K562 (cell line): ENCODE measurements around the gene MCEMP1. TPM values are rescaled to one million over a fixed set of nuclear protein-coding genes. Genes with fewer than 3 reads are reported as not detected.

Experiments
- ATAC-seq: fragments of 200-7000 bp; cut with Tn5 transposase; 3 replicates; pipeline ENCODE4 v1.9.1; 2020; ENCODE audit warnings: moderate library complexity
- BruUV-seq: library from RNA; stranded (reverse); fragments of 400-500 nt; replicated peaks from 2 replicates; lab custom pipeline; 2021; lab: Mats Ljungman, UMichigan
- CTCF ChIA-PET: fragments of 300-600 bp; formaldehyde crosslinking; extraction: SDS; loops from one replicate; lab custom pipeline; 2021; ENCODE audit warnings: low intra/inter-chr PET ratio; lab: Yijun Ruan, JAX
- POLR2A ChIA-PET: fragments of 300-600, 350-650 bp; sonication (Branson Sonifier 250); formaldehyde crosslinking; extraction: SDS; loops from one replicate; lab custom pipeline; 2021; ENCODE audit warnings: antibody characterized with exemption, inconsistent platforms; lab: Yijun Ruan, JAX
- DNase-seq, 4 experiments: peaks; one replicate each; pipeline versions ENCODE4 v3.0.0 to v3.0.0-alpha.2; 2011 to 2018; ENCODE audit warnings: low spot score in 3 of 4, mixed read lengths in 3 of 4; ENCODE audit errors: extremely low read depth in 1 of 4
- FAIRE-seq: peaks from 2 replicates; lab custom pipeline; 2011; peaks lifted over from hg19 to GRCh38; lab: Jason Lieb, UNC
- H2AFZ ChIP-seq: 2 replicates; pipeline ENCODE4 v1.6.0; 2011; ENCODE audit warnings: low read depth, low read length, control low read depth, inconsistent platforms
- H3K27ac ChIP-seq: fragments of 200-600 bp; 3 replicates; pipeline ENCODE4 v1.8.0; 2011; ENCODE audit warnings: low read depth, mild to moderate bottlenecking, control low read depth, inconsistent platforms, low read length, moderate library complexity, mixed read lengths; ENCODE audit errors: extremely low read depth
- H3K27me3 ChIP-seq, 2 experiments: fragments of 300-600 bp in 1 of 2; 2 replicates in 1 of 2; 3 replicates in 1 of 2; pipeline versions ENCODE4 v1.6.0 to v1.8.0; 2011; ENCODE audit warnings: inconsistent platforms in 2 of 2, low read length in 2 of 2, mild to moderate bottlenecking in 1 of 2, mixed read lengths in 1 of 2, moderate library complexity in 1 of 2; ENCODE audit not compliant: control insufficient read depth in 2 of 2, insufficient read depth in 2 of 2
- H3K36me3 ChIP-seq: fragments of 300-600 bp; 3 replicates; pipeline ENCODE4 v1.8.0; 2011; ENCODE audit warnings: mild to moderate bottlenecking, low read length, inconsistent platforms; ENCODE audit not compliant: control insufficient read depth, insufficient read depth
- H3K4me1 ChIP-seq, 2 experiments: fragments of 200-600 bp in 1 of 2; replicated peaks in 1 of 2; 2 replicates in 1 of 2; 3 replicates in 1 of 2; pipeline versions ENCODE4 v1.5.1 to v1.8.0; 2011; ENCODE audit warnings: inconsistent platforms in 2 of 2, low read length in 2 of 2, mild to moderate bottlenecking in 1 of 2, mixed read lengths in 1 of 2, moderate library complexity in 1 of 2; ENCODE audit not compliant: control insufficient read depth in 2 of 2, insufficient read depth in 2 of 2
- H3K4me2 ChIP-seq: 2 replicates; pipeline ENCODE4 v1.6.1; 2011; ENCODE audit warnings: low read length, control low read depth, inconsistent platforms, mixed read lengths; ENCODE audit not compliant: insufficient read depth
- H3K4me3 ChIP-seq: fragments of 200-600 bp; sonication (generic), shearing (Covaris generic); 2 replicates; pipeline ENCODE4 v1.5.1; 2016; ENCODE audit warnings: control low read depth, inconsistent platforms
- H3K79me2 ChIP-seq: fragments of 200-600 bp; 3 replicates; pipeline ENCODE4 v1.8.0; 2011; ENCODE audit warnings: low read length, inconsistent platforms; ENCODE audit not compliant: control insufficient read depth, insufficient read depth
- H3K9ac ChIP-seq, 2 experiments: 2 replicates each; pipeline versions ENCODE4 v1.6.0 to v1.6.1; 2011; ENCODE audit warnings: low read depth in 2 of 2, low read length in 2 of 2, control low read depth in 1 of 2, inconsistent platforms in 1 of 2, mild to moderate bottlenecking in 1 of 2, mixed read lengths in 1 of 2; ENCODE audit not compliant: insufficient read depth in 1 of 2
- H3K9me1 ChIP-seq: one replicate; pipeline ENCODE4 v1.6.0; 2011; ENCODE audit warnings: inconsistent platforms, mild to moderate bottlenecking, low read length, moderate library complexity; ENCODE audit not compliant: control insufficient read depth, insufficient read depth
- H3K9me3 ChIP-seq: replicated peaks from 2 replicates; pipeline ENCODE4 v1.5.1; 2011; ENCODE audit warnings: low read depth, low read length, inconsistent platforms; ENCODE audit not compliant: control insufficient read depth, insufficient read depth
- H4K20me1 ChIP-seq: replicated peaks from 2 replicates; pipeline ENCODE4 v1.6.1; 2011; ENCODE audit warnings: low read length, inconsistent platforms, mixed read lengths; ENCODE audit not compliant: control insufficient read depth, insufficient read depth
- CAMTA2 ChIP-seq: fragments of 250-450 bp; sonication (Bioruptor Pico); conservative IDR thresholded peaks from 2 replicates; pipeline ENCODE4 v1.5.1; 2022
- HMG20A ChIP-seq: fragments of 450-650 bp; formaldehyde crosslinking; conservative IDR thresholded peaks from 2 replicates; pipeline ENCODE4 v1.4.0; 2020; ENCODE audit warnings: mild to moderate bottlenecking, mixed read lengths
- MYC ChIP-seq, 2 experiments: fragments of 250-450 bp in 1 of 2; sonication (Bioruptor Pico) in 1 of 2; IDR thresholded peaks; 2 replicates each; pipeline versions ENCODE4 v1.5.1 to v1.6.1; 2012 to 2021; ENCODE audit warnings: low read depth in 2 of 2, borderline replicate concordance in 1 of 2, improper control_type of control experiment in 1 of 2, low read length in 1 of 2, mild to moderate bottlenecking in 1 of 2, moderate library complexity in 1 of 2
- NFIC ChIP-seq: fragments of 450-650 bp; IDR thresholded peaks from 2 replicates; pipeline ENCODE4 v1.6.1; 2017; ENCODE audit warnings: mild to moderate bottlenecking, inconsistent platforms
- NONO ChIP-seq, 2 experiments: fragments of 200-400 bp in 1 of 2; fragments of 450-650 bp in 1 of 2; formaldehyde crosslinking in 1 of 2; IDR thresholded peaks; 2 replicates each; pipeline ENCODE4 v1.6.1; 2017; ENCODE audit warnings: low read depth in 2 of 2, mild to moderate bottlenecking in 2 of 2, moderate library complexity in 2 of 2, low read length in 1 of 2
- SREBF2 ChIP-seq: sonication (generic); formaldehyde crosslinking; IDR thresholded peaks from 2 replicates; pipeline ENCODE4 v1.4.0; 2020; ENCODE audit warnings: mild to moderate bottlenecking, missing genetic modification reagents
- STAG1 ChIP-seq: sonication (generic); formaldehyde crosslinking; IDR thresholded peaks from 2 replicates; pipeline ENCODE4 v1.5.0; 2020; ENCODE audit warnings: missing genetic modification reagents, borderline replicate concordance
- TCFL5 ChIP-seq: fragments of 250-450 bp; sonication (Bioruptor Pico); conservative IDR thresholded peaks from 2 replicates; pipeline ENCODE4 v1.6.1; 2021; ENCODE audit warnings: mild to moderate bottlenecking, moderate library complexity, matching md5 sums
- ZNF143 ChIP-seq: sonication (generic); formaldehyde crosslinking; IDR thresholded peaks from 2 replicates; pipeline ENCODE4 v1.9.0; 2022; ENCODE audit warnings: mild to moderate bottlenecking, missing genetic modification reagents
- WGBS: fragments of 100-300 bp; shearing (Covaris generic); methylation state at CpG from one replicate; pipeline ENCODE4 v1.1.6; 2016; ENCODE audit warnings: low coverage, mixed read lengths; ENCODE audit not compliant: insufficient coverage; ENCODE audit errors: missing lambda C conversion rate; 5-methylcytosine and 5-hydroxymethylcytosine counted together
- in situ Hi-C: fragments of 300-500 bp; cut with MboI; formaldehyde crosslinking; loops from 4 replicates; pipeline ENCODE4 v1.15.0; 2018; ENCODE audit warnings: inconsistent platforms, mixed read lengths
- intact Hi-C: fragments of 100-400 bp; cut with micrococcal nuclease; formaldehyde crosslinking; loops from 2 replicates; pipeline ENCODE4 v1.14.2; 2022
- polyA plus RNA-seq, 8 experiments: library from polyadenylated mRNA; depleted of rRNA in 4 of 8; stranded (reverse) in 5 of 8; unstranded in 3 of 8; fragments of >200 nt; fragmentation: Nextera tagmentation in 2 of 8; fragmentation: Illumina TruSeq in 1 of 8; extraction: Ambion mirVana in 2 of 8; extraction: Trizol in 1 of 8; gene quantifications; 2 replicates each; pipeline versions ENCODE4 v1.2.1 to v1.2.3, GENCODE V29; 2011 to 2014; ENCODE audit warnings: inconsistent platforms in 1 of 8, missing spikeins in 1 of 8
- total RNA-seq, 7 experiments: library from RNA; depleted of rRNA in 6 of 7; stranded (reverse); fragments of >200 nt in 6 of 7; fragmentation: Illumina TruSeq in 2 of 7; extraction: Trizol in 2 of 7; gene quantifications; 2 replicates each; pipeline versions ENCODE4 v1.2.1 to v1.2.3, GENCODE V29; 2011 to 2021; ENCODE audit warnings: low replicate concordance in 1 of 7
- TF ChIP-seq, protein P1 (sequence below): fragments of 150-350 bp; conservative IDR thresholded peaks from 2 replicates; pipeline ENCODE4 v1.6.1; 2014; ENCODE audit warnings: low read length
- TF ChIP-seq, protein P2 (sequence below): fragments of 200-800 bp; sonication (Bioruptor generic); IDR thresholded peaks from 2 replicates; pipeline ENCODE4 v1.6.1; 2017; ENCODE audit warnings: missing genetic modification characterization, missing compliant biosample characterization
- TF ChIP-seq, protein P3 (sequence below): fragments of 450-650 bp; formaldehyde crosslinking; IDR thresholded peaks from 2 replicates; pipeline ENCODE4 v1.4.0; 2022; ENCODE audit warnings: mild to moderate bottlenecking, moderate library complexity

MCEMP1 gene
- total and polyA plus RNA-seq, 9 of the 15 experiments (the other 6 are each of a cell fraction or from before 2014, with no cell fraction given), result 0.11 to 1.8 (median 0.51) TPM

DNA sequence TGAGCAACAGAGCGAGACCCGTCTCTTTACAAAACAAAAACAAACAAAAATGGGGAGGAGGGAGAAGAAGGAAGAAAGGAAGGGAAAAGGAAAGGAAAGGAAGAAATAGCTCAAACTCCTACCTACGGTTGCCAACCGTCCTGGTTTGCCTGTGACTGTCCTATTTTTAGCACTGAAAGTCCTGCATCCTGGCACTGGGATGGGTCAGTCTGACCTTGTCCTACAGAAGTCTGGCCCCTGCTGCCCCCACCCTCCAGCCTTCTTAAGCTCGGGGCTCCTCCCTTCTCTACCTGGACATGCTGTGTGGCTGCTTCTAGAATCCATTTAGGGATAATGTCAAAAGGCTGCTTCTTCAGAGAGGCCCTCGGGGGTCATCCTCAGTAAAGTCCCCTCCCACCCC lies 41.2 kb upstream of the MCEMP1 start:
- Histone ChIP-seq H3K9me3 (peaks cover 6% of the 10 kb centered on the region; the same call in 1 of the 2 replicates), H3K79me2 (peaks cover 45% of the 10 kb centered on the region), H3K36me3 (peaks cover 37% of the 10 kb centered on the region; the same call in 2 of the 3 replicates), H3K4me3 (peak overlapping the region; percentile 79), H3K9me1 (no peaks in the 10 kb centered on the region), H3K27me3 (no peaks in the 10 kb centered on the region; a peak in 1 of 5 replicates), H3K27ac (no peak overlapping the region), H4K20me1 (peaks cover 14% of the 10 kb centered on the region), H3K4me1 (peaks cover 17 to 45% of the 10 kb centered on the region in 2 experiments; a peak in 4 of 5 replicates), H3K4me2 (peak overlapping the region; percentile 95), H2AFZ (peak overlapping the region; percentile 98; the same call in 1 of the 2 replicates), H3K9ac (peak overlapping the region; percentile 90 to 97; a peak in 2 of 4 replicates)
- intact Hi-C loops (no loop called here), in situ Hi-C loops (no loop called here)
- FAIRE-seq (peak; percentile 19), DNase-seq (no peak), ATAC-seq (no peak)
- BruUV-seq, result no TSS peak
- ChIA-PET POLR2A (interaction anchor here (0.6 to 1.6 kb wide), 5 partner anchors 9 to 309 kb away, joined by 3 to 8 read pairs (median 3); no protein-coding TSS in a partner anchor), CTCF (no interaction called here)
- WGBS, result 29% methylated on average over 6 of the region's 6 CpGs
- no peak for TF ChIP-seq HMG20A (CRISPR knock-in tag)
- TF ChIP-seq, protein P1, sequence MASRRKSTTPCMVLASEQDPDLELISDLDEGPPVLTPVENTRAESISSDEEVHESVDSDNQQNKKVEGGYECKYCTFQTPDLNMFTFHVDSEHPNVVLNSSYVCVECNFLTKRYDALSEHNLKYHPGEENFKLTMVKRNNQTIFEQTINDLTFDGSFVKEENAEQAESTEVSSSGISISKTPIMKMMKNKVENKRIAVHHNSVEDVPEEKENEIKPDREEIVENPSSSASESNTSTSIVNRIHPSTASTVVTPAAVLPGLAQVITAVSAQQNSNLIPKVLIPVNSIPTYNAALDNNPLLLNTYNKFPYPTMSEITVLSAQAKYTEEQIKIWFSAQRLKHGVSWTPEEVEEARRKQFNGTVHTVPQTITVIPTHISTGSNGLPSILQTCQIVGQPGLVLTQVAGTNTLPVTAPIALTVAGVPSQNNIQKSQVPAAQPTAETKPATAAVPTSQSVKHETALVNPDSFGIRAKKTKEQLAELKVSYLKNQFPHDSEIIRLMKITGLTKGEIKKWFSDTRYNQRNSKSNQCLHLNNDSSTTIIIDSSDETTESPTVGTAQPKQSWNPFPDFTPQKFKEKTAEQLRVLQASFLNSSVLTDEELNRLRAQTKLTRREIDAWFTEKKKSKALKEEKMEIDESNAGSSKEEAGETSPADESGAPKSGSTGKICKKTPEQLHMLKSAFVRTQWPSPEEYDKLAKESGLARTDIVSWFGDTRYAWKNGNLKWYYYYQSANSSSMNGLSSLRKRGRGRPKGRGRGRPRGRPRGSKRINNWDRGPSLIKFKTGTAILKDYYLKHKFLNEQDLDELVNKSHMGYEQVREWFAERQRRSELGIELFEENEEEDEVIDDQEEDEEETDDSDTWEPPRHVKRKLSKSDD, result no peak
- TF ChIP-seq MYC (IDR thresholded peaks at IDR 0.05; ENCODE audit: low read depth, low read length), result no peak
- no peak for TF ChIP-seq MYC (CRISPR knock-in tag; IDR thresholded peaks at IDR 0.05; ENCODE audit: borderline replicate concordance, low read depth)
- TF ChIP-seq SREBF2 (CRISPR knock-in tag), result no peak
- TF ChIP-seq, protein P2, sequence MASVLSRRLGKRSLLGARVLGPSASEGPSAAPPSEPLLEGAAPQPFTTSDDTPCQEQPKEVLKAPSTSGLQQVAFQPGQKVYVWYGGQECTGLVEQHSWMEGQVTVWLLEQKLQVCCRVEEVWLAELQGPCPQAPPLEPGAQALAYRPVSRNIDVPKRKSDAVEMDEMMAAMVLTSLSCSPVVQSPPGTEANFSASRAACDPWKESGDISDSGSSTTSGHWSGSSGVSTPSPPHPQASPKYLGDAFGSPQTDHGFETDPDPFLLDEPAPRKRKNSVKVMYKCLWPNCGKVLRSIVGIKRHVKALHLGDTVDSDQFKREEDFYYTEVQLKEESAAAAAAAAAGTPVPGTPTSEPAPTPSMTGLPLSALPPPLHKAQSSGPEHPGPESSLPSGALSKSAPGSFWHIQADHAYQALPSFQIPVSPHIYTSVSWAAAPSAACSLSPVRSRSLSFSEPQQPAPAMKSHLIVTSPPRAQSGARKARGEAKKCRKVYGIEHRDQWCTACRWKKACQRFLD (CRISPR knock-in tag), result no peak
- TF ChIP-seq STAG1 (CRISPR knock-in tag), result no peak
- no peak for TF ChIP-seq NFIC
- no peak for TF ChIP-seq CAMTA2 (CRISPR knock-in tag)
- TF ChIP-seq, protein P3, sequence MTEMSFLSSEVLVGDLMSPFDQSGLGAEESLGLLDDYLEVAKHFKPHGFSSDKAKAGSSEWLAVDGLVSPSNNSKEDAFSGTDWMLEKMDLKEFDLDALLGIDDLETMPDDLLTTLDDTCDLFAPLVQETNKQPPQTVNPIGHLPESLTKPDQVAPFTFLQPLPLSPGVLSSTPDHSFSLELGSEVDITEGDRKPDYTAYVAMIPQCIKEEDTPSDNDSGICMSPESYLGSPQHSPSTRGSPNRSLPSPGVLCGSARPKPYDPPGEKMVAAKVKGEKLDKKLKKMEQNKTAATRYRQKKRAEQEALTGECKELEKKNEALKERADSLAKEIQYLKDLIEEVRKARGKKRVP (CRISPR knock-in tag), result no peak
- TF ChIP-seq NONO (IDR thresholded peaks at IDR 0.05; ENCODE audit: low read depth in 2 of 2, low read length in 1 of 2), result no peak
- TF ChIP-seq ZNF143 (CRISPR knock-in tag), result no peak
- no peak for TF ChIP-seq TCFL5 (CRISPR knock-in tag)
